Measurements from ENCODE around the gene AUTS2. TPM values are rescaled to one million over a fixed set of nuclear protein-coding genes. Genes with fewer than 3 reads are reported as not detected.

AUTS2 gene
- total RNA-seq, 1 experiment from 2014 or later = 2.5 TPM

- H3K4me1 ChIP-seq (ENCODE audit: control insufficient read depth, insufficient read depth, low read length) = no peaks in the 10 kb centered on the region
- BruUV-seq (replicated peaks) = no TSS peak
- no peak for DNase-seq (ENCODE audit: low read depth, low spot score)
- ChIA-PET CTCF (no interaction called here), POLR2A (no interaction called here)
- H3K27me3 ChIP-seq (ENCODE audit: control insufficient read depth, insufficient read depth, low read length) = no peaks in the 10 kb centered on the region
- H3K9me3 ChIP-seq (ENCODE audit: control insufficient read depth, insufficient read depth, low read depth, low read length) = no peaks in the 10 kb centered on the region
- intact Hi-C loops (cut with micrococcal nuclease; ENCODE audit: unreplicated experiment) = no loop called here
- in situ Hi-C loops (cut with HindIII; ENCODE audit: low pct_unique_long_range_greater_than_20kb, low sequenced_read_pairs) = no loop called here
- TF ChIP-seq CTCF (IDR thresholded peaks at IDR 0.05) (no peak), SIN3A (IDR thresholded peaks at IDR 0.05; ENCODE audit: borderline replicate concordance, insufficient read depth, low read depth, low read length) (no peak), REST (IDR thresholded peaks at IDR 0.05; ENCODE audit: insufficient read depth in 1 of 2, low read depth in 2 of 2, low read length in 1 of 2) (no peak)
- no peak overlapping the region for H3K27ac ChIP-seq (ENCODE audit: low read length)
- H3K4me3 ChIP-seq (ENCODE audit: low read depth in 2 of 2, low read length in 2 of 2) = no peak overlapping the region
- ATAC-seq = no peak
- H3K36me3 ChIP-seq (ENCODE audit: control insufficient read depth, insufficient read depth, low read length) = no peaks in the 10 kb centered on the region
Observed at GRCh38 chr7:69717221-69717620, 118.9 kb downstream of the AUTS2 start.

- Histone ChIP-seq H3K4me3 (ENCODE audit: low read depth in 2 of 2, low read length in 2 of 2) (no peak overlapping the region), H3K36me3 (ENCODE audit: control insufficient read depth, insufficient read depth, low read length) (no peaks in the 10 kb centered on the region), H3K4me1 (ENCODE audit: control insufficient read depth, insufficient read depth, low read length) (no peaks in the 10 kb centered on the region), H3K27me3 (ENCODE audit: control insufficient read depth, insufficient read depth, low read length) (no peaks in the 10 kb centered on the region), H3K9me3 (ENCODE audit: control insufficient read depth, insufficient read depth, low read depth, low read length) (no peaks in the 10 kb centered on the region), H3K27ac (ENCODE audit: low read length) (no peak overlapping the region)
- TF ChIP-seq CTCF (IDR thresholded peaks at IDR 0.05) (no peak), SIN3A (IDR thresholded peaks at IDR 0.05; ENCODE audit: borderline replicate concordance, insufficient read depth, low read depth, low read length) (no peak), REST (IDR thresholded peaks at IDR 0.05; ENCODE audit: insufficient read depth in 1 of 2, low read depth in 2 of 2, low read length in 1 of 2) (no peak), TCF7L2 (IDR thresholded peaks at IDR 0.05; ENCODE audit: low read depth, low read length) (no peak), POLR2AphosphoS5 (IDR thresholded peaks at IDR 0.05; ENCODE audit: low read depth, low read length) (no peak)
- no peak for ATAC-seq
- intact Hi-C loops (cut with micrococcal nuclease; ENCODE audit: unreplicated experiment) (no loop called here), in situ Hi-C loops (cut with HindIII; ENCODE audit: low pct_unique_long_range_greater_than_20kb, low sequenced_read_pairs) (no loop called here)
- BruUV-seq (replicated peaks) = no TSS peak
- no peak for DNase-seq (ENCODE audit: low read depth, low spot score)
- POLR2A ChIA-PET = no interaction called here
- CTCF ChIA-PET = no interaction called here
Observed at GRCh38 chr7:69719717-69720116, 121.4 kb downstream of the AUTS2 start.

Measured in Panc1 (cell line).